GM12878 (cell line): ENCODE data around the gene STRBP. TPM values are rescaled to one million over a fixed set of nuclear protein-coding genes. Genes with fewer than 3 reads are reported as not detected.

ENCODE experiments used
- ATAC-seq: fragments of 200-7000 bp; cut with Tn5 transposase; 3 replicates; pipeline ENCODE4 v1.9.1; 2020; ENCODE audit warnings: mild to moderate bottlenecking, moderate library complexity
- BruUV-seq: library from RNA; stranded (reverse); fragments of 400-500 nt; replicated peaks from 2 replicates; lab custom pipeline; 2021; lab: Mats Ljungman, UMichigan
- CTCF ChIA-PET: fragments of 300-600 bp; sonication (Branson Sonifier 250); formaldehyde crosslinking; extraction: SDS; loops from one replicate; lab custom pipeline; 2021; ENCODE audit warnings: inconsistent platforms; lab: Yijun Ruan, JAX
- POLR2A ChIA-PET: fragments of 350-600 bp; formaldehyde crosslinking; extraction: SDS; loops from one replicate; lab custom pipeline; 2021; ENCODE audit warnings: inconsistent platforms; lab: Charles Lee
- RAD21 ChIA-PET: fragments of 300-600 bp; sonication (Branson Sonifier 250); formaldehyde crosslinking; loops from one replicate; lab custom pipeline; 2023; ENCODE audit warnings: antibody characterized with exemption; ENCODE audit not compliant: unreplicated experiment; lab: Charles Lee
- SMC1A ChIA-PET: fragments of 300-600 bp; sonication (Branson Sonifier 250); formaldehyde crosslinking; loops from one replicate; lab custom pipeline; 2023; ENCODE audit not compliant: unreplicated experiment, uncharacterized antibody; lab: Charles Lee
- DNase-seq: peaks from one replicate; pipeline ENCODE4 v3.0.0-alpha.2; 2011; ENCODE audit warnings: low read depth, low spot score
- FAIRE-seq: peaks from 3 replicates; lab custom pipeline; 2011; peaks lifted over from hg19 to GRCh38; lab: Jason Lieb, UNC
- H2AFZ ChIP-seq: 2 replicates; pipeline ENCODE4 v1.6.0; 2011; ENCODE audit warnings: low read depth, low read length, control low read depth; ENCODE audit not compliant: control insufficient read depth
- H3K27ac ChIP-seq: 2 replicates; pipeline ENCODE4 v1.5.1; 2011; ENCODE audit warnings: control low read depth; ENCODE audit not compliant: control insufficient read depth, insufficient read depth
- H3K27me3 ChIP-seq, 2 experiments: replicated peaks in 1 of 2; 2 replicates each; pipeline versions ENCODE4 v1.6.0 to v1.6.1; 2011; ENCODE audit warnings: low read length in 1 of 2; ENCODE audit not compliant: control insufficient read depth in 2 of 2, insufficient read depth in 2 of 2
- H3K36me3 ChIP-seq, 2 experiments: 2 replicates each; pipeline ENCODE4 v1.5.1; 2011; ENCODE audit warnings: low read length in 1 of 2; ENCODE audit not compliant: control insufficient read depth in 2 of 2, insufficient read depth in 2 of 2
- H3K4me1 ChIP-seq: 2 replicates; pipeline ENCODE4 v1.6.1; 2011; ENCODE audit warnings: mild to moderate bottlenecking, low read length, moderate library complexity, mixed read lengths; ENCODE audit not compliant: control insufficient read depth, insufficient read depth
- H3K4me2 ChIP-seq: 2 replicates; pipeline ENCODE4 v1.6.0; 2011; ENCODE audit warnings: control low read depth; ENCODE audit not compliant: control insufficient read depth, insufficient read depth
- H3K4me3 ChIP-seq: fragments of 200-600 bp; sonication (generic); 2 replicates; pipeline ENCODE4 v1.5.1; 2016
- H3K79me2 ChIP-seq: 2 replicates; pipeline ENCODE4 v1.6.0; 2011; ENCODE audit warnings: low read length; ENCODE audit not compliant: control insufficient read depth, insufficient read depth
- H3K9ac ChIP-seq: 2 replicates; pipeline ENCODE4 v1.8.0; 2011; ENCODE audit warnings: low read length, control low read depth, mixed read lengths; ENCODE audit not compliant: control insufficient read depth, insufficient read depth
- H3K9me3 ChIP-seq: replicated peaks from 3 replicates; pipeline ENCODE4 v1.5.1; 2011; ENCODE audit warnings: mild to moderate bottlenecking, low read length; ENCODE audit not compliant: control insufficient read depth, insufficient read depth
- H4K20me1 ChIP-seq: 2 replicates; pipeline ENCODE4 v1.6.0; 2011; ENCODE audit not compliant: control insufficient read depth, insufficient read depth
- ASH2L ChIP-seq: fragments of 300-600, 200-600 bp; sonication (generic); IDR thresholded peaks from 2 replicates; pipeline ENCODE4 v1.6.1; 2017; ENCODE audit warnings: low read depth, mild to moderate bottlenecking, borderline replicate concordance
- BRCA1 ChIP-seq: IDR thresholded peaks from 2 replicates; pipeline ENCODE4 v1.6.1; 2011; ENCODE audit warnings: low read depth, low read length, improper control_type of control experiment
- DPF2 ChIP-seq: fragments of 450-650 bp; IDR thresholded peaks from 2 replicates; pipeline ENCODE4 v1.6.1; 2017; ENCODE audit warnings: mild to moderate bottlenecking
- EP300 ChIP-seq, 2 experiments: fragments of 150-350 bp in 1 of 2; IDR thresholded peaks; 2 replicates each; pipeline ENCODE4 v1.6.1; 2011 to 2012; ENCODE audit warnings: low read depth in 2 of 2, low read length in 2 of 2, borderline replicate concordance in 1 of 2, improper control_type of control experiment in 1 of 2, inconsistent platforms in 1 of 2; ENCODE audit not compliant: control insufficient read depth in 1 of 2
- NFXL1 ChIP-seq: fragments of 450-650 bp; IDR thresholded peaks from 2 replicates; pipeline ENCODE4 v1.6.1; 2017; ENCODE audit warnings: antibody characterized with exemption, mild to moderate bottlenecking, borderline replicate concordance
- NFYA ChIP-seq: IDR thresholded peaks from 2 replicates; pipeline ENCODE4 v1.6.1; 2011; ENCODE audit warnings: low read depth, mild to moderate bottlenecking, low read length, improper control_type of control experiment, borderline replicate concordance
- ZNF217 ChIP-seq: fragments of 450-650 bp; IDR thresholded peaks from 2 replicates; pipeline ENCODE4 v1.6.1; 2017; ENCODE audit warnings: antibody characterized with exemption, mild to moderate bottlenecking
- ZSCAN29 ChIP-seq: fragments of 450-650 bp; IDR thresholded peaks from 2 replicates; pipeline ENCODE4 v1.6.1; 2017; ENCODE audit warnings: mild to moderate bottlenecking, moderate library complexity
- WGBS: methylation state at CpG from one replicate; pipeline ENCODE4 v1.1.6; 2016; ENCODE audit warnings: low lambda C conversion rate; ENCODE audit not compliant: insufficient replicate concordance, insufficient coverage; ENCODE audit errors: missing lambda C conversion rate; 5-methylcytosine and 5-hydroxymethylcytosine counted together
- in situ Hi-C: fragments of 300-500 bp; cut with MboI; formaldehyde crosslinking; loops from 9 replicates; pipeline ENCODE4 v1.14.3; 2018; ENCODE audit warnings: mixed read lengths
- intact Hi-C: fragments of 100-400 bp; cut with micrococcal nuclease; formaldehyde crosslinking; loops from one replicate; pipeline ENCODE4 v1.14.2; 2022; ENCODE audit not compliant: unreplicated experiment
- polyA plus RNA-seq, 11 experiments: library from polyadenylated mRNA; depleted of rRNA in 4 of 11; unstranded in 6 of 11; stranded (reverse) in 5 of 11; fragments of >200 nt; fragmentation: Nextera tagmentation in 4 of 11; fragmentation: Illumina TruSeq in 1 of 11; extraction: Ambion mirVana in 4 of 11; extraction: Trizol in 1 of 11; gene quantifications; 1 replicate in 1 of 11; 2 replicates in 10 of 11; pipeline versions ENCODE4 v1.2.1 to v1.2.3, GENCODE V29; 2011 to 2016; ENCODE audit warnings: inconsistent platforms in 2 of 11, missing spikeins in 2 of 11, low read depth in 1 of 11
- total RNA-seq, 4 experiments: library from RNA; depleted of rRNA in 3 of 4; stranded (reverse); fragments of >200 nt in 3 of 4; fragmentation: Illumina TruSeq in 1 of 4; extraction: Trizol in 1 of 4; gene quantifications; 2 replicates each; pipeline versions ENCODE4 v1.2.1 to v1.2.3, GENCODE V29; 2013 to 2021
- TF ChIP-seq, protein P1 (sequence below): fragments of 150-350 bp; IDR thresholded peaks from 2 replicates; pipeline ENCODE4 v1.6.1; 2014; ENCODE audit warnings: mild to moderate bottlenecking, low read depth, low read length

STRBP gene
- total and polyA plus RNA-seq, 10 of the 15 experiments (the other 5 are each of a cell fraction or from before 2014, with no cell fraction given) = 31.0 to 96.8 (median 71.4) TPM

DNA sequence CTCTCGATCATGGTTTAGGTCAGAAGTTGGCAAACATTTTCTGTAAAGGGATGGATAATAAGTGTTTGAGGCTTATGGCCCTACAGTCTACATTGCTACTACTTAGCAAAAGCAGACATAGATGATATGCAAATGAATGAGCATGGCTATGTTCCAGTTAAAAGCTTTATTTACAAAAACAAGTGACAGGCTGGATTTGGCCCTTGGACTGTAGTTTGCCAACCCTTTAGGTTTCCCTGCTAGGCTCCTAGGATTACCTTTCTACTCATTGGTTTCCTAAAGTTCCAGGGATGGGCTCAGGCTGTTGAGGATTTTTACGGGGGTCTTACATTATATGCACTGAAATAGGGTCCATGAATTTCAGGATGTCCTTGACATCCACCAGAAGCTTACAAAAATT is 177.4 kb downstream of the STRBP start:
- H3K79me2 ChIP-seq = no peaks in the 10 kb centered on the region; the same call in 1 of the 2 replicates
- in situ Hi-C loops (no loop called here), intact Hi-C loops (no loop called here)
- CTCF ChIA-PET = interaction anchor here (0.6 to 2.7 kb wide), 11 partner anchors 9 to 264 kb away, joined by 3 to 12 read pairs (median 5); no protein-coding TSS in a partner anchor
- no peaks in the 10 kb centered on the region for H3K27me3 ChIP-seq
- WGBS = 78% methylated on average over 2 of the region's 2 CpGs
- SMC1A ChIA-PET = interaction anchor here (0.6 to 1.8 kb wide), 9 partner anchors 9 to 959 kb away, joined by 3 to 9 read pairs (median 3); no protein-coding TSS in a partner anchor
- DNase-seq = no peak
- POLR2A ChIA-PET = no interaction called here
- H3K27ac ChIP-seq = no peak overlapping the region
- no peak for TF ChIP-seq ZSCAN29
- no peak for TF ChIP-seq BRCA1
- no peak for TF ChIP-seq ASH2L
- no peak for TF ChIP-seq NFXL1
- no peak for TF ChIP-seq NFYA
- TF ChIP-seq, protein P1, sequence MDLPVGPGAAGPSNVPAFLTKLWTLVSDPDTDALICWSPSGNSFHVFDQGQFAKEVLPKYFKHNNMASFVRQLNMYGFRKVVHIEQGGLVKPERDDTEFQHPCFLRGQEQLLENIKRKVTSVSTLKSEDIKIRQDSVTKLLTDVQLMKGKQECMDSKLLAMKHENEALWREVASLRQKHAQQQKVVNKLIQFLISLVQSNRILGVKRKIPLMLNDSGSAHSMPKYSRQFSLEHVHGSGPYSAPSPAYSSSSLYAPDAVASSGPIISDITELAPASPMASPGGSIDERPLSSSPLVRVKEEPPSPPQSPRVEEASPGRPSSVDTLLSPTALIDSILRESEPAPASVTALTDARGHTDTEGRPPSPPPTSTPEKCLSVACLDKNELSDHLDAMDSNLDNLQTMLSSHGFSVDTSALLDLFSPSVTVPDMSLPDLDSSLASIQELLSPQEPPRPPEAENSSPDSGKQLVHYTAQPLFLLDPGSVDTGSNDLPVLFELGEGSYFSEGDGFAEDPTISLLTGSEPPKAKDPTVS = no peak
- no peak for TF ChIP-seq EP300 (IDR thresholded peaks at IDR 0.05; ENCODE audit: borderline replicate concordance in 1 of 2, control insufficient read depth in 1 of 2, low read depth in 2 of 2, low read length in 2 of 2)
- no peak for TF ChIP-seq ZNF217
- TF ChIP-seq DPF2 = no peak
- no peaks in the 10 kb centered on the region for H4K20me1 ChIP-seq
- BruUV-seq = no TSS peak
- H2AFZ ChIP-seq = no peak overlapping the region
- H3K4me2 ChIP-seq = no peak overlapping the region
- peaks cover 0 to 13% of the 10 kb centered on the region in 2 experiments; a peak in 2 of 4 replicates for H3K36me3 ChIP-seq
- no peak for ATAC-seq
- H3K4me3 ChIP-seq = no peak overlapping the region
- H3K9ac ChIP-seq = no peak overlapping the region
- H3K9me3 ChIP-seq = no peaks in the 10 kb centered on the region
- peaks cover 5% of the 10 kb centered on the region for H3K4me1 ChIP-seq
- no peak for FAIRE-seq
- RAD21 ChIA-PET = interaction anchor here (1.1 kb wide), 1 partner anchor 259 kb away, joined by 3 read pairs; no protein-coding TSS in a partner anchor
